Measurements from ENCODE around the gene CBL. TPM values are rescaled to one million over a fixed set of nuclear protein-coding genes. Genes with fewer than 3 reads are reported as not detected.
A peak's percentile ranks its signal among the peaks of the same experiment; 100 is the strongest.

CBL gene
- total RNA-seq, 1 donor from 2014 or later = 39.0 TPM

- H3K4me3 ChIP-seq = peak overlapping the region; percentile 68
- TF ChIP-seq CTCF (IDR thresholded peaks at IDR 0.05) = no peak
- ATAC-seq (no peak), DNase-seq (peak; percentile 35)
- peaks cover 13% of the 10 kb centered on the region for H3K27me3 ChIP-seq (ENCODE audit: low read depth)
- intact Hi-C loops (cut with DNase I) = no loop called here
- peaks cover 60% of the 10 kb centered on the region for H3K4me1 ChIP-seq
- H3K36me3 ChIP-seq = peaks cover 13% of the 10 kb centered on the region
- no peaks in the 10 kb centered on the region for H3K9me3 ChIP-seq
- H3K27ac ChIP-seq = peak overlapping the region; percentile 89
Measured at GRCh38 chr11:119338965-119339588, 132.9 kb downstream of the CBL start.

GRCh38 chr11:119339589-119340334 is 133.6 kb downstream of the CBL start:
- peaks cover 59% of the 10 kb centered on the region for H3K4me1 ChIP-seq
- H3K9me3 ChIP-seq = no peaks in the 10 kb centered on the region
- peak; percentile 72 for ATAC-seq
- peak; percentile 86 for TF ChIP-seq CTCF (IDR thresholded peaks at IDR 0.05)
- intact Hi-C loops (cut with DNase I) = no loop called here
- H3K4me3 ChIP-seq = peak overlapping the region; percentile 68
- peak; percentile 81 for DNase-seq
- H3K27ac ChIP-seq = peak overlapping the region; percentile 89
- peaks cover 13% of the 10 kb centered on the region for H3K27me3 ChIP-seq (ENCODE audit: low read depth)
- peaks cover 13% of the 10 kb centered on the region for H3K36me3 ChIP-seq

DNA sequence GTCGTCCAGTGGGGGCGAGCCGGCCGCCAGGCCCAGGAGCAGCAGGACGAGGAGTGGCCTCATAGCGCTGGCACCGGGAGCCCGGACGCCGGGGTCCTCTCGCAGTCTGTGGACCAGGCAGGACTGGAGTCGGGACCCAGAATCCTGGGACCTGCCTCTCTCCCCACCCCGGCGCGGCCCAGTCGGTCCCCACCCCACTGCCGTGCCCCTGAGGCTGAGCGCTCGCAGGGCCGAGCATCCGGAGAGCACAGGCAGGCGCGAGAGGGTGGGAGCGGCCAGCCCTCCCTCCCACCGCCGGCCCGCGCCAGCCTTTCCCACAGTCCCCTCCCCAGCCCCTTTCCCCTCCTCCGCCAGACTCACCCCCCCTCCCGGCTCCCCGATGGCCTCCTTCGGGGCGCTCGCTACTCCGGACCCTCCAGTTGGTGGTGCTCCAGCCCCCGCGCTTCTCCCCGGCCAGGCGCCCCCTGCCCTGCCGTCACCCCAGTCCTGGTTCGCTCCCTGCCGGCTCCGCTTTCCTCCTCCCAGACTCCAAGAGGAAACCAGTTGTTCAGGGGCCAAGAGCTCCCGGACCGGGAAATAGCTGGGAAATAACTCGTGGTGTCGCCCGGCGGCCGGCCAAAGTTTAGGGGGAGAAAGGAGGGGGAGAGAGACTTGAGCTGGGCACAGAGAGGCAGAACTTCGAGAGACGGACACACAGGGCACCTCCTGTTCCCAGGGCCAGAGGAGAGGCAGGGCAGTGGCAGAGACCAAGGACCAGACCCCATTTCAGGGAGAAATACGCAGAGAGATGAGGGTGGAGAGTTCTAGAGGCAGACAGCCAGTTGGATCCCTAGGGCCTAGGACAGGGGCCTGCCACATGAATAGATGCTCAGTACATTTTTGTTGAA is 134.4 kb downstream of the CBL start, which contains the start of gene C1QTNF5:
Gene C1QTNF5, minus strand, starts transcription at position 549 of the 887 bp plus-strand sequence. Its CDS starts 486 bp downstream, at position 63.
- peak; percentile 77 for DNase-seq
- peaks cover 13% of the 10 kb centered on the region for H3K27me3 ChIP-seq (ENCODE audit: low read depth)
- H3K4me1 ChIP-seq = peaks cover 51% of the 10 kb centered on the region
- peaks cover 13% of the 10 kb centered on the region for H3K36me3 ChIP-seq
- ATAC-seq = peak; percentile 52 to 60
- peak within 1 kb of the TSS; percentile 68 for H3K4me3 ChIP-seq
- H3K27ac ChIP-seq = peak within 1 kb of the TSS; percentile 89
- no peak for TF ChIP-seq CTCF (IDR thresholded peaks at IDR 0.05)
- no peaks in the 10 kb centered on the region for H3K9me3 ChIP-seq
- intact Hi-C loops (cut with DNase I) = no loop called here

- DNase-seq (peak; percentile 43), ATAC-seq (no peak)
- Histone ChIP-seq H3K27ac (peak overlapping the region; percentile 89), H3K36me3 (peaks cover 8% of the 10 kb centered on the region), H3K4me1 (peaks cover 47% of the 10 kb centered on the region), H3K9me3 (no peaks in the 10 kb centered on the region), H3K4me3 (peak overlapping the region; percentile 68), H3K27me3 (ENCODE audit: low read depth) (peaks cover 13% of the 10 kb centered on the region)
- intact Hi-C loops (cut with DNase I) = no loop called here
- TF ChIP-seq CTCF (IDR thresholded peaks at IDR 0.05) = no peak
Measured at GRCh38 chr11:119341222-119342022, 135.3 kb downstream of the CBL start.

GRCh38 chr11:119342023-119342300 is 135.8 kb downstream of the CBL start:
- Histone ChIP-seq H3K36me3 (peaks cover 3% of the 10 kb centered on the region), H3K4me1 (peaks cover 44% of the 10 kb centered on the region), H3K9me3 (no peaks in the 10 kb centered on the region), H3K4me3 (no peak overlapping the region), H3K27ac (no peak overlapping the region), H3K27me3 (ENCODE audit: low read depth) (peaks cover 13% of the 10 kb centered on the region)
- no peak for DNase-seq
- ATAC-seq = no peak
- intact Hi-C loops (cut with DNase I) = no loop called here
- TF ChIP-seq CTCF (IDR thresholded peaks at IDR 0.05) = no peak
